Astrocyte (in vitro differentiated cells and primary cell): ENCODE data around the gene RETREG1. TPM values are rescaled to one million over a fixed set of nuclear protein-coding genes. Genes with fewer than 3 reads are reported as not detected.

Source experiments
- DNase-seq: peaks from one replicate; pipeline ENCODE4 v3.0.0-alpha.2; 2010; ENCODE audit warnings: low read depth
- FAIRE-seq: peaks from 2 replicates; lab custom pipeline; 2011; peaks lifted over from hg19 to GRCh38; lab: Jason Lieb, UNC
- H2AFZ ChIP-seq: 2 replicates; pipeline ENCODE4 v1.6.0; 2012; ENCODE audit warnings: low read depth, low read length, inconsistent platforms
- H3K27ac ChIP-seq: 2 replicates; pipeline ENCODE4 v1.5.1; 2011; ENCODE audit warnings: low read depth, low read length, inconsistent platforms
- H3K27me3 ChIP-seq: 2 replicates; pipeline ENCODE4 v1.6.0; 2011; ENCODE audit warnings: low read length, inconsistent platforms; ENCODE audit not compliant: insufficient read depth
- H3K36me3 ChIP-seq: 2 replicates; pipeline ENCODE4 v1.5.1; 2011; ENCODE audit warnings: low read length, inconsistent platforms; ENCODE audit not compliant: insufficient read depth
- H3K4me1 ChIP-seq: 2 replicates; pipeline ENCODE4 v1.5.1; 2011; ENCODE audit warnings: low read length, inconsistent platforms; ENCODE audit not compliant: insufficient read depth
- H3K4me2 ChIP-seq: 2 replicates; pipeline ENCODE4 v1.6.0; 2012; ENCODE audit warnings: low read length, inconsistent platforms
- H3K4me3 ChIP-seq: 2 replicates; pipeline ENCODE4 v1.5.1; 2011; ENCODE audit warnings: low read depth, mild to moderate bottlenecking, low read length, inconsistent platforms; ENCODE audit not compliant: insufficient read depth
- H3K79me2 ChIP-seq: 2 replicates; pipeline ENCODE4 v1.6.0; 2012; ENCODE audit warnings: mild to moderate bottlenecking, low read length, inconsistent platforms; ENCODE audit not compliant: insufficient read depth
- H3K9ac ChIP-seq: 2 replicates; pipeline ENCODE4 v1.6.0; 2012; ENCODE audit warnings: mild to moderate bottlenecking, low read length, inconsistent platforms
- H3K9me3 ChIP-seq: 2 replicates; pipeline ENCODE4 v1.5.1; 2012; ENCODE audit warnings: low read depth, mild to moderate bottlenecking, low read length, inconsistent platforms; ENCODE audit not compliant: insufficient read depth
- H4K20me1 ChIP-seq: 2 replicates; pipeline ENCODE4 v1.6.0; 2012; ENCODE audit warnings: low read length, inconsistent platforms; ENCODE audit not compliant: insufficient read depth
- H3K27ac Mint-ChIP-seq: one replicate; pipeline ENCODE4 v1.8.0; 2021; ENCODE audit warnings: mild to moderate bottlenecking, mixed read lengths; ENCODE audit not compliant: unreplicated experiment
- H3K27me3 Mint-ChIP-seq: one replicate; pipeline ENCODE4 v1.8.0; 2021; ENCODE audit warnings: low read depth, mixed read lengths; ENCODE audit not compliant: unreplicated experiment
- H3K36me3 Mint-ChIP-seq: one replicate; pipeline ENCODE4 v1.8.0; 2021; ENCODE audit warnings: low read depth, mixed read lengths; ENCODE audit not compliant: unreplicated experiment
- H3K4me1 Mint-ChIP-seq: one replicate; pipeline ENCODE4 v1.8.0; 2021; ENCODE audit warnings: low read depth, mixed read lengths; ENCODE audit not compliant: unreplicated experiment
- H3K4me3 Mint-ChIP-seq: one replicate; pipeline ENCODE4 v1.8.0; 2021; ENCODE audit warnings: mild to moderate bottlenecking, moderate library complexity, mixed read lengths; ENCODE audit not compliant: unreplicated experiment
- H3K9me3 Mint-ChIP-seq: one replicate; pipeline ENCODE4 v1.8.0; 2021; ENCODE audit warnings: mild to moderate bottlenecking, mixed read lengths; ENCODE audit not compliant: unreplicated experiment
- CTCF ChIP-seq: IDR thresholded peaks from 2 replicates; pipeline ENCODE4 v1.5.1; 2011; ENCODE audit warnings: low read depth, mild to moderate bottlenecking, inconsistent platforms, low read length, moderate library complexity; ENCODE audit not compliant: insufficient read depth
- EZH2 ChIP-seq: IDR thresholded peaks from 2 replicates; pipeline ENCODE4 v1.6.1; 2012; ENCODE audit warnings: mild to moderate bottlenecking, low read length, inconsistent platforms; ENCODE audit not compliant: insufficient read depth
- total RNA-seq: library from RNA; stranded (reverse); gene quantifications from 2 replicates; pipeline ENCODE4 v1.2.1, GENCODE V29; 2021

The RETREG1 gene
- total RNA-seq, 1 donor from 2014 or later, result 0.98 TPM

- no peak overlapping the region for H3K4me2 ChIP-seq
- H3K4me1 ChIP-seq, result peaks cover 5% of the 10 kb centered on the region
- H3K27ac Mint-ChIP-seq, result no peak overlapping the region
- no peaks in the 10 kb centered on the region for H3K79me2 ChIP-seq
- no peaks in the 10 kb centered on the region for H4K20me1 ChIP-seq
- no peak overlapping the region for H2AFZ ChIP-seq
- H3K36me3 ChIP-seq, result no peaks in the 10 kb centered on the region
- no peak for FAIRE-seq
- H3K9me3 Mint-ChIP-seq, result peaks cover 6% of the 10 kb centered on the region
- no peak overlapping the region for H3K4me3 Mint-ChIP-seq
- H3K27me3 ChIP-seq, result no peaks in the 10 kb centered on the region
- no peak for DNase-seq
- H3K9me3 ChIP-seq, result no peaks in the 10 kb centered on the region
- no peak overlapping the region for H3K9ac ChIP-seq
- H3K36me3 Mint-ChIP-seq, result no peaks in the 10 kb centered on the region
- no peak overlapping the region for H3K27ac ChIP-seq
- TF ChIP-seq EZH2 (no peak), CTCF (no peak)
- H3K4me3 ChIP-seq, result no peak overlapping the region
- H3K4me1 Mint-ChIP-seq, result peaks cover 2% of the 10 kb centered on the region
- peaks cover 3% of the 10 kb centered on the region for H3K27me3 Mint-ChIP-seq
Observed at GRCh38 chr5:16590685-16591084, 26.1 kb downstream of the RETREG1 start.

GRCh38 chr5:16589658-16590057 is 27.1 kb downstream of the RETREG1 start:
- DNase-seq, result no peak
- Mint-ChIP-seq H3K4me1 (peaks cover 2% of the 10 kb centered on the region), H3K4me3 (no peak overlapping the region), H3K9me3 (peaks cover 6% of the 10 kb centered on the region), H3K36me3 (no peaks in the 10 kb centered on the region), H3K27ac (no peak overlapping the region), H3K27me3 (peaks cover 3% of the 10 kb centered on the region)
- Histone ChIP-seq H4K20me1 (no peaks in the 10 kb centered on the region), H3K4me2 (no peak overlapping the region), H3K27ac (no peak overlapping the region), H3K27me3 (no peaks in the 10 kb centered on the region), H3K4me3 (no peak overlapping the region), H3K4me1 (peaks cover 5% of the 10 kb centered on the region), H3K9ac (no peak overlapping the region), H3K79me2 (no peaks in the 10 kb centered on the region), H3K36me3 (no peaks in the 10 kb centered on the region), H2AFZ (no peak overlapping the region), H3K9me3 (no peaks in the 10 kb centered on the region)
- no peak for TF ChIP-seq EZH2
- no peak for TF ChIP-seq CTCF
- no peak for FAIRE-seq

DNA sequence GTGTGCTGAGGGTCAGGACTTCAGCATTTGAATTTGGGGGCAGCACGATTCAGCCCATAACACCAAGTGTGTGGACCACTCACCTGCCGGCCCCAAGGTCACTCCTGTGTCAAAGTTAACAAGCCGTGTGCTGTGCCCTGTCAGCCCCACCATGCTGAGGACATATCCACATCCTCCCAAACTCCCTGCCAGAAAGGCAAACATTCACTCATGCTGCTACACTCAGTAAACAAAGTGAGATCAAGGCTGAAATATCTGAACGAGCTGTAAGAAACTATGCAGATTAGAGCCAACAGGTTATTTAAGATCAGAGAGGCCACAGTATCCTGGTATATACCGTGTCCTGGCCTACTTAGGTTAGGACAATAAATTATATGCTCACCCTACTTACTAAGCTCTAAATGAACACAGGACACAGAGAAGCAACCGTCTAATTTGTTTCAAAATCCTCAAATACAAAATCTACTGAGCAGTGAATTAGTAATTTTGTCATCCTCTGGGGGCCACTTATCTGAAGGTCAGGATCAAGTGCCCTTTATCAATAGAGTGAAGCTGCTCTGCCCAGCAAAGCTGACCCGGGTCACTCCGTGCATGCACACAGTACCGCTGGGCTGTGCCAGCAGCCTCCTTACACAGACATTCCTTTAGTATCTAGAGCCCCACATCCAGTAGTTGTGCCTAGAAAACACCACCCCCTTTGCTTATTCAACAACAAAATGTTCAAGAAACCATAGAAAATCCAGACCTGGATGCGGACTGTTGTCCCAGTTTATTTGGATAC is 28.2 kb downstream of the RETREG1 start:
- Mint-ChIP-seq H3K36me3 (no peaks in the 10 kb centered on the region), H3K27ac (no peak overlapping the region), H3K27me3 (peaks cover 3% of the 10 kb centered on the region), H3K4me1 (peaks cover 2% of the 10 kb centered on the region), H3K4me3 (no peak overlapping the region), H3K9me3 (peaks cover 6% of the 10 kb centered on the region)
- DNase-seq (no peak), FAIRE-seq (no peak)
- TF ChIP-seq EZH2, result no peak
- TF ChIP-seq CTCF, result no peak
- Histone ChIP-seq H3K9ac (no peak overlapping the region), H3K36me3 (no peaks in the 10 kb centered on the region), H3K27ac (no peak overlapping the region), H3K4me1 (peaks cover 5% of the 10 kb centered on the region), H3K27me3 (no peaks in the 10 kb centered on the region), H3K9me3 (no peaks in the 10 kb centered on the region), H3K79me2 (no peaks in the 10 kb centered on the region), H2AFZ (no peak overlapping the region), H3K4me2 (no peak overlapping the region), H4K20me1 (no peaks in the 10 kb centered on the region), H3K4me3 (no peak overlapping the region)
